ENCODE data around the gene ATXN2. TPM values are rescaled to one million over a fixed set of nuclear protein-coding genes. Genes with fewer than 3 reads are reported as not detected.
"Not testable (repeated sequence)": the region's sequence is repeated elsewhere in the genome, so short reads cannot be mapped to it uniquely, and the experiment has no call there.

The ATXN2 gene
- total and polyA plus RNA-seq, 3 donors from 2014 or later = 61.4 to 165 (median 145) TPM

GRCh38 chr12:111573476-111573875 is 25.6 kb downstream of the ATXN2 start:
- H3K4me1 ChIP-seq = peaks cover 14% of the 10 kb centered on the region
- no peak overlapping the region for H3K4me3 ChIP-seq
- H3K9me3 ChIP-seq = no peaks in the 10 kb centered on the region
- H3K36me3 ChIP-seq (ENCODE audit: low read depth, missing control alignments) = no peaks in the 10 kb centered on the region
- H3K27ac ChIP-seq = no peak overlapping the region
- no peak for DNase-seq
- TF ChIP-seq CTCF (IDR thresholded peaks at IDR 0.05) (no peak), POLR2A (IDR thresholded peaks at IDR 0.05) (no peak)
- H3K27me3 ChIP-seq = no peaks in the 10 kb centered on the region
- intact Hi-C loops (cut with DNase I; ENCODE audit: low total_unique reads) = no loop called here
- 95 to 100% methylated on average over 1 of the region's 1 CpG for WGBS, 2 donors

GRCh38 chr12:111570084-111570961 is 28.8 kb downstream of the ATXN2 start:
- 46 to 60% methylated on average over 9 of the region's 9 CpGs for WGBS, 2 donors
- no peak overlapping the region for H3K27ac ChIP-seq
- H3K27me3 ChIP-seq = no peaks in the 10 kb centered on the region
- no peak for TF ChIP-seq CTCF (IDR thresholded peaks at IDR 0.05)
- no peak for TF ChIP-seq POLR2A (IDR thresholded peaks at IDR 0.05)
- no peak for DNase-seq
- no peak overlapping the region for H3K4me3 ChIP-seq
- intact Hi-C loops (cut with DNase I; ENCODE audit: low total_unique reads) = no loop called here
- H3K9me3 ChIP-seq = no peaks in the 10 kb centered on the region
- H3K4me1 ChIP-seq = peaks cover 14% of the 10 kb centered on the region
- no peaks in the 10 kb centered on the region for H3K36me3 ChIP-seq (ENCODE audit: low read depth, missing control alignments)

GRCh38 chr12:111569363-111570083 is 29.6 kb downstream of the ATXN2 start:
- no peaks in the 10 kb centered on the region for H3K27me3 ChIP-seq
- DNase-seq = no peak
- peaks cover 10% of the 10 kb centered on the region for H3K4me1 ChIP-seq
- H3K36me3 ChIP-seq (ENCODE audit: low read depth, missing control alignments) = no peaks in the 10 kb centered on the region
- TF ChIP-seq POLR2A (IDR thresholded peaks at IDR 0.05) (no peak), CTCF (IDR thresholded peaks at IDR 0.05) (no peak)
- 79 to 86% methylated on average over 6 of the region's 6 CpGs for WGBS, 2 donors
- H3K9me3 ChIP-seq = no peaks in the 10 kb centered on the region
- H3K4me3 ChIP-seq = no peak overlapping the region
- intact Hi-C loops (cut with DNase I; ENCODE audit: low total_unique reads) = no loop called here
- H3K27ac ChIP-seq = no peak overlapping the region

- peaks cover 34% of the 10 kb centered on the region for H3K4me1 ChIP-seq
- H3K36me3 ChIP-seq (ENCODE audit: low read depth, missing control alignments); DNase-seq; H3K4me3 ChIP-seq; intact Hi-C loops (cut with DNase I; ENCODE audit: low total_unique reads); H3K27me3 ChIP-seq; H3K9me3 ChIP-seq: not testable (repeated sequence)
- peak overlapping the region in 1 of 2 donors; percentile 19 for H3K27ac ChIP-seq
- 87 to 90% methylated on average over 10 of the region's 10 CpGs for WGBS, 2 donors
Observed at GRCh38 chr12:111560844-111561243, 38.3 kb downstream of the ATXN2 start.

GRCh38 chr12:111558107-111558376 is 41.1 kb downstream of the ATXN2 start:
- Histone ChIP-seq H3K4me1 (peaks cover 35% of the 10 kb centered on the region), H3K27ac (no peak overlapping the region), H3K9me3 (no peaks in the 10 kb centered on the region), H3K27me3 (no peaks in the 10 kb centered on the region), H3K36me3 (ENCODE audit: low read depth, missing control alignments) (no peaks in the 10 kb centered on the region), H3K4me3 (no peak overlapping the region)
- no peak for TF ChIP-seq POLR2A (IDR thresholded peaks at IDR 0.05)
- no peak for TF ChIP-seq CTCF (IDR thresholded peaks at IDR 0.05)
- WGBS, 2 donors = 42 to 48% methylated on average over 3 of the region's 3 CpGs
- intact Hi-C loops (cut with DNase I; ENCODE audit: low total_unique reads) = no loop called here
- DNase-seq = no peak
